Loucy (cell line): Measurements from ENCODE around the gene CSNK2A1.

Source experiments
- CTCF ChIP-seq: fragments of 200-600 bp; sonication (generic); conservative IDR thresholded peaks from 2 replicates; pipeline ENCODE4 v1.5.1; 2014; ENCODE audit warnings: mild to moderate bottlenecking, antibody characterized with exemption, low read length
- EZH2phosphoT487 ChIP-seq: fragments of 200-600 bp; IDR thresholded peaks from 2 replicates; pipeline ENCODE4 v1.6.1; 2018; ENCODE audit warnings: antibody characterized with exemption, mild to moderate bottlenecking, moderate library complexity, borderline replicate concordance

DNA sequence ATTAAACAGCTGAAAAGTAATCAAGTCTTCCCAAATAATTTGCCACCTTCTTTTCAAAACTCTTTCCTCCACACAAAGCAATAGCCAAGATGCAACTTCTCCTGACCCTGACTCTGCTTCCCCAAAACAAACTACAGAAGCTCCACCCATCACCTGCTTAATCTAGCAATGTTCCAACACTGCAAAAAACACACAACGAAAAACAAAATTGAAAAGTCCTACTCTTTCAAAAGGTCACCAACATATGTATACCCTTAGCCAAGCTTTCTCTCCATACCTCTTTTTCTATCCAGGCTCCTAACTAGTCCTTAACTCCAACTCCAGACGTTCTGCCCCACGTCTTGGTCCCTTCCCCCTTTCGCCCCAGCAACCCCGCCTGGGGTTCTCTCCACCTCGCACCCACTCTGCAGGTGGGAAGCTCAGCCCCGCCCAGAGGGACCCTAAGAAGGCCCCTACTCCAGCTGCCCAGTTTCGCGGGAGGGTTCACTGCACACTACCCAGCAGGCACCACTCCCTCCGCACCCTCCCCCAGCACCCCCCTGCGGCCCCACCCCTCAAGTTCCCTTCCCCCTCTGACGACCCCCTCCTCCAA is 717 bp downstream of the CSNK2A1 start:
- TF ChIP-seq CTCF = no peak
- no peak for TF ChIP-seq EZH2phosphoT487
